Measurements from ENCODE around the gene POU6F1.

DNA sequence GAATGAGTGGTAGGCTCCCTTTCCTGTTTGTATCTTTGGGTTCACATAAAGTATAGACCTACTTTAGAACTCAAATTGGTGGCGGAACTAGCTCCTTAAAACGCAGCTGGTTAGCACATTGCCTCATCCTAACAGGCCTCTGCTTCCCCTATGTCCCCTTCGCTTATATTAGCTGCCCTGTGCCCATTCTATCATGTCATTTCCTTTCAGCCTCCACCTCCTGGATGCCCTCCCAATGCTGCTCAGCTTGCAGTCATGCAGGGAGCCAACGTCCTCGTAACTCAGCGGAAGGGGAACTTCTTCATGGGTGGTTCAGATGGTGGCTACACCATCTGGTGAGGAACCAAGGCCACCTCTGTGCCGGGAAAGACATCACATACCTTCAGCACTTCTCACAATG lies 24.3 kb upstream of the POU6F1 start:
- TF ChIP-seq EZH2phosphoT487 (IDR thresholded peaks at IDR 0.05; ENCODE audit: insufficient read depth, low read depth) (no peak), EZH2 (IDR thresholded peaks at IDR 0.05; ENCODE audit: insufficient read depth, poor library complexity, severe bottlenecking) (no peak)

Data from GM23248 (cell line).